SH-SY5Y (cell line): Measurements from ENCODE around the gene CACUL1.

Experiments used
- GATA2 ChIP-seq: IDR thresholded peaks from 2 replicates; pipeline ENCODE4 v1.6.1; 2011; ENCODE audit warnings: mild to moderate bottlenecking, low read depth, low read length
- GATA3 ChIP-seq: IDR thresholded peaks from 2 replicates; pipeline ENCODE4 v1.6.1; 2011; ENCODE audit warnings: low read depth, mild to moderate bottlenecking, low read length, moderate library complexity

Gene CACUL1

DNA sequence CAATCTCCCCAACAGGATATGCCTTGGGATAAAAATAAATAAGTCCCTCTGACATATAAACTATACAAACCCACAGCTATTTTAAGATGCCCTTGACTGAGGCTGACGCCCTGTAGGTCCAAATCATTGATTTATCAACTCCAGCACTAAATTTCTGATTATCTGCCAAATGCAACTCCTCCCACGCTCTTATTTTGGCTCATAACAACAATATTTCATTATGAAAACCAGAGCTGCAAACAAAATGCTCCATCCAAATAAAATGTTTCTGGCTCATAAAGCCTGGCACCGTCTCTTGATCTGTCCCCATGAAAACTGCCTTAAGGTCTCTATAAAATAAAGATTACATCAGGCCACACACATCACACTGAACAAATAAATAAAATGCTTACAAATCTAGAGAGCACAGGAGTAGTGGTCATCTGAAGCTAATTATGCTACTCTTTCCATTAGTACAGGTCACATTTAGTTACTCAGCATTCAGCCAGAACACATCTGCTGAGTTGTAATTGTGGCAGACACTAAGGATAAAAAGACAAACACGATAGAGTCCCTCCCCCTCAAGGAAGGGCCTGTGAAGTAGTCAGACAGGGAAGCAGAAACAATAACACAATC is 28.8 kb downstream of the CACUL1 start:
- TF ChIP-seq GATA3 = peak; percentile 96
- peak; percentile 87 for TF ChIP-seq GATA2

DNA sequence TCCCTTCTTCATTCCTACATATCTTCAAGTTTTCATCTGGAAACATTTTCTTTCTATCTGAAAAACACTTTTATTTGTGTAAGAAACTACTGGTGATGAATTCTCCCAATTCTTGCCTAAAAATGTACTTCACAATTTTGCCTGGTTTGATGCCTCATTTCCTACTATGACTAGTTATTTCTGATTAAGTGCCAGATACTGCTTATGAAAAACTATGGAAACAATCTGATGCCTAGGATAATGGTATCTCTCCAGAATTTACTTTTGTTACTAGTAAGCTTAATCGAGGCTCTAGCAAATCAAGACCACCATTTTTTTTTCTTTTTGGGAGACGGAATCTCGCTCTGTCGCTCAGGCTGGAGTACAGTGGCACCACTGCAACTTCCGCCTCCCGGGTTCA is 31.3 kb downstream of the CACUL1 start:
- TF ChIP-seq GATA2 = no peak
- no peak for TF ChIP-seq GATA3

DNA sequence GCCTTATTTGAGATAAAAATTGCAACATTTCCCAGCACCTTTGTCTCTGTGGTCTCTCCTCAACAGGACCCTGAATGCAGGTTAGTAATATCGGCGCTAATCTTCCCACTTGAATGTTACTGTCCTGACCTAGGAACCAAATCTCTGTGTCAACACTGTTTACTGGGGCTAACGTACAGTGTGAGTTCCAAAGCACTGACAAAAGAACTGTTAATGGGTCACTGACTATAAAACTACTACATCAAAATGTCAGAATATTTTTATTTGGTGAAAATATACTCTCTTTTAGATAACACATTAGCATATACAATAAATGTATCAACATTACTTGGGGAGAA is 33.3 kb downstream of the CACUL1 start:
- TF ChIP-seq GATA3 (no peak), GATA2 (no peak)

DNA sequence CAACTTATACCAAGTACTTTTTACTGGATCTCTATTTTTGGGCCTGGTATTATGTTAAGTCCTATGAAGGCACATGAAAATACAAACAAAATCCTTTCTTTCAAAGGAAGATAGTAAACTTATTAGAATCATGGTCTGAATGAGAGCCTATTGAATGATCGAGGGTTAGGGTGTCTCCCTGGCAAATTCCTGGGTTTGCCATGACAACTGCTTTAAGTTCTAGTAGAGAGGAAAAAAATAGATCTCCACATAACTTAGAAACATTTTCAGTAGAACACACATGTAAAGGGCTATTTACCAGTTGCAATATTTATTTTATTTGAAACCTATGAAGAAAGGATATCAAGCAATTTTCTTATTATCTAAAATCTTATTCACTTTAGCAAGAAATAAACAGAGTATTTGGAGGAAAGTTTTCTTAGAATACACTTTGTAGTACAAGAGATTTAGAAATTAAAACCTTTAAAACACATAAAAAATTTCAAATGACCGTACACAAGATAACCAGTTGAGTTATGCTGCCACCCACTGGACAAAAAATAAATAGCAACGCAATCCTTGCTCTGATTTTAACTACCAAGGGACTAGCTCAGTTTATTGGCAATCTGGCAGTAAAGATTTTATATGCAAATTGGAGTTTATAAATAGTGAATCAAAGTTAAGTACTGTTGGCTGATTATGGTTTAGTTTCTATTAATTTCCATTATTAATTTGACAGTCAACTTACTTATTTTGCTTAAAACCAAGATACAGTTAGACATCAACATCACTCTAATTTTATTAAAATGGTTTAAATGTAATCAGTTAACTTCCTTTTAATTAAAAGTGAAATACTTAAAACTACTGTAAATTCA is 33.9 kb downstream of the CACUL1 start:
- TF ChIP-seq GATA2 (no peak), GATA3 (no peak)

DNA sequence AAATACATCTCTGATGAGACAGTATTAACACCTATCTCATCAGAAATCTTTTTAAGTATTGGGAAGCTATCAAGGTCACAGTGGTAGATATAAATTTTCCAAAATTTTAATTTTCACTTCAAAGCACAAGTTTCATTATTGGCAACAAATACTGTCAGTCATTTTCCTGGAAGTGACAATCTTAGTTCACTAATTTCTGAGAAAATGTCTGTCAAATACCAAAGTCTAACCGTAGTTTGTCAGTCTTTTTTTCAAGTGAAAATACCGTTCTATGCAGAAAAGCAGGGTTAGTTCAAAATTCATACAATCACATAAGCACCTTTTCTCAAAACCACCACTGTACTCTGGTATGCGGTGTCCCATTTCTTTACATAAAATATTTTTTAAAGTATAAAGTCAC is 40.4 kb downstream of the CACUL1 start:
- TF ChIP-seq GATA3 = no peak
- no peak for TF ChIP-seq GATA2

DNA sequence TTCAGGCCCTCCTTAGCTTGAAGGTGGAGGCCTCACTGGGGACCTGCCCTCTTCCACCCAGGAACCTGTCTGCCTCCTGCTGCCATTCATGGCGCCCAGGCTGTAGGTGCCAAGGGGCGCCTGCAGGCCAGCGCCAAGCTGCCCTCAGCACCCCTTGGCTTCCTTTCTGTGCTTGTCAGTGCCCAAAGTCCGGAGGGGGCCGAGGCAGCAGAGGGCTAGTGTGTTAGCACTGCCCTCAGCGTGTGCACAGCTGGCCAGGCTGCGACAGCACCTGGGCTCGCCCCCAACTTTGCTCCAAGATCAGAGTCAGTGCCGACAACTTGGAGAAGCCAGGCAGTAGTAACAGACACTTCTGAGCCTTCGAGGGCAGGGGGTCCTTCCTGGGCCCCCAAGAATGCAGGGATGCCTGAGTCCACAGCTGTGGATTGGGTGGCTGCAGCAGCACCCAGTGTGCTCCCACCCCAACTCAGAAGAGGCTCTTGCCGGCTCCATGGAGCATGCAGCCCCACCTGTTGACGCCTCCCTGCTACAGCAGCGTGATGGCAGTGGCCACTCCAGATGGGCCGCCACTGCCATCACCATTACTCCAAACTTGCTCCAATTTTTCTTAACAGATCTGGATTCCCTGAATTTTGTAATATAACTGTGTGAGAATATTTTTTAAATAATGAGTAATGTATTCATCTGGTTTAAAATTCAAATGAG is 41.7 kb downstream of the CACUL1 start:
- TF ChIP-seq GATA3 (no peak), GATA2 (no peak)

DNA sequence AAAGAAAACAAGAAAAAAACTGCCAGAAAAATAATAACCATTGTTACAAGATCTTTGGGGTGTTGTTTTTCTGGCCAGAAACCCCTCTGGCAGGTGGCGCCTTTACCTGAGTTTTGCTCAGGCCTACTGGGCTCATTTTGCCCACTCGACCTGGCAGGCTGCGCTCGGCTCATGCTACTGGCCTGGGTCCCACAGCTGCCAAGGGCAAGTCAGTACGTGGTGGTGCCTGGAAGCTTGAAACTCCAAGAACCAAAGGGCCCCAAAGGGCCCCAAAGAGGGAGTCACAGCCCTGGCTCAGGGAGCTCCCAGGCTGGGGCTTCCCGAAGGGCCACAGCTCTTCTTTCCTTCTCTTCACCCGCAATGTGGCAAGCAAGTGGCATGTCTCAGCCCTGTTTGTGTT is 42.7 kb downstream of the CACUL1 start:
- TF ChIP-seq GATA3 = no peak
- TF ChIP-seq GATA2 = no peak

DNA sequence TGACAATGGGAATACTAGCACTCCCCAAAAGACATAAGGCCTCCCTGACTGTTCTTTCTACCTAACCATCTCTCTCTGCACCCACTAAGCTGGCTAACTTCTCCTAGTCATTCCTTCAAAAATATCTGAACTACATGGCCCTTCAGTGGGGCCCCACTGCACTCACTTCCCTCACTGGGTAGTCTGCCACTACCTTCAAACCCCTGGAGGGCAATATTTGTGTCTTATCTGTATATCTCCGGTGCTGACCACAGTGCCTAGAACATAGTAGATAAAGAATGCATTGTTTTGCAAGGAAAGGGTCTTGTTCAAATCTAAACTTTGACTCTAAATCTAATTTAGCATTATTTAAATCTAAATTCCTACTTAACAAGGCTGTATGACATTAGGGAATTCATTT is 44.3 kb downstream of the CACUL1 start:
- TF ChIP-seq GATA2 (no peak), GATA3 (no peak)

DNA sequence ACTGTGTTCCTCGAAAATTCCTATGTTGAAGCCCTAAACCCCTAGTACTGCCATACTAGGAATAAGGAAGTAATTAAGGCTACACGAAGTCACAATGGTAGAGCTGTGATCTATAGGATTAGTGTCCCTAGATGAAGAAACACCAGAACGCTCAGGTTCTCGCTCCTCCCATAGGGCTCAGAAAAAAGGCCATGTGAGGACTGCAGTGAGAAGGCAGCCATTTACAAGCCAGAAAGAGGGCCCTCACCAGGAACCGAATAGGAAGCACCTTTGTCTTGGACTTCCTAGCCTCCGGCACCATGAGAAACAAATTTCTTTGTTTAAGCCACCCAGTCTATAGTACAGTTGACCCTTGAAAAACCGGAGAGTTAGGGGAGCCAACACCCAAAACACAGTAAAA is 46.2 kb downstream of the CACUL1 start:
- TF ChIP-seq GATA3 (no peak), GATA2 (no peak)

DNA sequence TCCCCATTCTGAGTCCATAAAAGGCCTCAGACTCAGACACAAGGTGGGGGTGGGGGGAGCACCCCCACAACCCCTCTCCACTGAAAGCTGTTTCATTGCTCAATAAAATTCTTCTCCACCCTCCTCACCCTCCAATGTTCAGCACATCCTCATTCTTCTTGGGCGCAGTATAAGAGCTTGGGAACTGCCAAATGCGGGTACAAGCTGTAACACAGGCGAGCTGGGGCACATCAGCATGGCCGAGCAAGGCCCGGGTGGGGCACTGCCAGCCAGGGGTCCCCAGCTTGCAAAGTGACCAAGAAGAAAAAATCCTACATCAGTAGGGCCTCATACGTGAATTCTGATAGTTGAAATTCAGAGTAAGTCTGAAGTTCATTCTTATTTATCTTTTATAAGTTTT is 50.1 kb downstream of the CACUL1 start:
- TF ChIP-seq GATA3 (no peak), GATA2 (no peak)

DNA sequence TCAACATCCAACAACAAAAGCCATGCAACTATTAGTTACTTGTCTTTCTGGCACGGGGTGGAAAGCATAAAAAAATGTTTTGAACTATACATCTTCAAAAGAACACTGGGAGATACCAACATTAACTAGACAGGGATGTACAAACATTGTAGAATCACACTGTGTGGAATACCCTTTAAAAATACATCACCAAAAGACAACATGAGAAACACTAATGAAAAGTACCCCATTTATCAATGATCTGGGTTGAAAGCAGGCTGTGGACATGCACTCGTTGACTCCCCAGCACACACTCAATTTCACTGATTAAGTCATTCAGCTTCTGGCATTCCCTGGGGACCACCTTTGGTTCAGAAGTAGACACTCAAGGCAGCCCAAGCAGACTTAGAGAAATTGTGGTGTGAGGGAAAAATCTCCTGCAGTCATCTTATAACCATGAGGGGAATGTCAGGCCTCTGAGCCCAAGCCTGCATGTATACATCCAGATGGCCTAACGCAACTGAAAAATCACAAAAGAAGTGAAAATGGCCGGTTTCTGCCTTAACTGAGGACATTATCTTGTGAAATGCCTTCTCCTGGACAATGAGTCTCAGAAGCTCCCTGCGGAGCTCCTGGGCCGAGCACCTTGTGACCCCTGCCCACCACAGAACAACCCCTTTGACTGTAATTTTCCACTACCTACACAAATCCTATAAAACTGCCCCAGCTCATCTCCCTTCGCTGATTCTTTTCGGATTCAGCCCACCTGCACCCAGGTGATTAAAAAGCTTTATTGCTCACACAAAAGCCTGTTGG is 53.0 kb downstream of the CACUL1 start:
- TF ChIP-seq GATA3 = no peak

DNA sequence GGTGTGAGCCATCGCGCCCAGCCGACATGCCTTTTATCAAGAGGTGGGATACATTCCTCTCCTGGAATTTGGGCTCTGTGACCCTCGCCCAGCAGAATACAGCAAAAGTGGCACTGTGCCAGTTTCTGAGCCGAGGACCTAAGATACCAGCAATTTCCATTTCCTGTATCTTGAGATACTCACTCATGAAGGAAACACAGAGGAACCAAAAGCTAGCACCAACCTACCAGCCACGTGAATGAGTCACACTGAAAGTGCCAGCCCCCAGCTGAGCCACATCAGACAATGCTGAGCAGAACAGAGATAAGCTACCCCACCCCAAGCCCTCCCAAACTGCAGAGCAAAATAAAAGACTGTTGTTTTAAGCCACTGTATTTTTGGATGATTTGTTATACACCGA is 56.3 kb downstream of the CACUL1 start:
- TF ChIP-seq GATA2 = no peak
- TF ChIP-seq GATA3 = no peak

DNA sequence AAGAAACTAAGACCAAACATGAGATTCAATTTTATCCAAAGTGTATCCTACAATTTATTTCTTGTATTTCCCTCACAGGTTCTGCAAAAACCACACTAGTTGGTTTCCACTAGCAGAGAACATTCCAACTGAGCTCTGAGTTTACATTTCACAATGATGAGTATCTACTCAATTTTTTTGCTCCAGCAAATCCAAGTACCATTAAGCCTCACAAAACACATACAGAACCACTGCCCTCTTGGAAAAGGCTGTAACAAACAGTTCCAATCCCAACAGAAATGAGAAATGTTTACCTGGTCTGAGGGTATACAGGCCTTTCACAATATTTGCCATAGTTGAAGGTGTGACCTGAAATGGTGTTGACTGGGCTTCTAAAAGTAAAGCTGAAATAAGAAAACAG is 59.9 kb downstream of the CACUL1 start:
- no peak for TF ChIP-seq GATA3
- TF ChIP-seq GATA2 = no peak

DNA sequence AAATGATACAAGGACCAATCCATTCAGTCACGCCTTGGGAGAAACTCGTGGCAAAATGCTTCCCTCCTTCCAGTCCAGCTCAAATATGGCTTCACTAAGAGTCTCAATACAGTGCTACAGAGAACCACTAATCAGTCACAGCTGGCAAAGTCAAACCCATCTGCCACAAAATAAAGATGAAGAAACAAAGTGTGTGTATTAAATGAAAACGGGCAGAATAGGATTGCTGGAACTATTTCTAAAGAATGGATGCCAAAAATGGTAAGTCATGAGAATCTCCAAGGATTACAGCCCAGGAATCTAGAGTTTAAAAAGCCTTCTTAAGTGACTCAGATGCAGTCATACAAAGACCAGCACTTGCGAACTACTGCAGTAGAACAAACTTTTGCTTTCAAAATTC is 61.9 kb downstream of the CACUL1 start:
- TF ChIP-seq GATA3 (no peak), GATA2 (no peak)
